ENCODE data around the gene INSC.
A peak's percentile ranks its signal among the peaks of the same experiment; 100 is the strongest.

Gene INSC

DNA sequence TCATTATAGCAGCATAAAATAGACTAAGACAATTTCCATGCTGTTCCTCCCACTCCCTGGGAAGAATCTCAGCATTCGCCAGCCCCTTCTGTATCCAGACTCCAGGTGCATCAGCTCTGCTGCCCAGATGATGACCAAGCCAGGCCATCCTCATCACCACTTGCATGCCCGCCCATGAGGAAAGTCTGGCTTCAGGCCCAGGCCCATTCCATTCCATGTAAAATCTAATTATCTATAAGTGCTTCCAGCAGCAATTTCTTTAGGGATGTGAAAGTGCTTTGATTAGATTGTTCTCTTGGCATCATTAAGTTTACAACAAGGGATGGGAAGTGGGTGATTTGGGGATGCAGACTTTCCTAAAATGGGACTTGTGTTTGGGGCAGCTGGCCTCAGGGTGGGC is 100.3 kb downstream of the INSC start:
- H3K4me3 ChIP-seq (replicated peaks; ENCODE audit: low read depth, low read length): no peak overlapping the region
- no peak for TF ChIP-seq CTCF (IDR thresholded peaks at IDR 0.05; ENCODE audit: low read length, missing control alignments)
- no peak for DNase-seq (ENCODE audit: low read depth)

DNA sequence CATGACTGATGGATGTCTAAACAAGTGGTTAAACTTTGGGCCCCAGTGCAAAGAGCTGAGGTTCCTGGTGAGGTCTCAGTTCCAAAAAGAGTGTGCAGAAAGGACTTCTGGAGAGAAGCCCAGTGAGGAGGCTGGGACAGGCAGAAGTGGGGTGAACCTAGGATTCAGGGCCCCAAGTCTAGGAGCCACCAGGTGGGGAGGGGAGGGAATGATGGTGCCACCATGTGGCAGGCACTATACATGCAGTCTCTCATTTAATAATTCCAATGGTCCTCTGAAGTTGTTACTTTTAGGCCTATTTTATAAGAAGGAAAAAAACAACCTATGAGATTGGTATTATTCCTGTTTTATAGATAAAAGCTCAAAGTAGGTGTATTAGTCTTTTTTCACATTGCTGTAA is 102.0 kb downstream of the INSC start:
- no peak overlapping the region for H3K4me3 ChIP-seq (replicated peaks; ENCODE audit: low read depth, low read length)
- DNase-seq (ENCODE audit: low read depth): no peak
- peak; percentile 44 for TF ChIP-seq CTCF (IDR thresholded peaks at IDR 0.05; ENCODE audit: low read length, missing control alignments)

DNA sequence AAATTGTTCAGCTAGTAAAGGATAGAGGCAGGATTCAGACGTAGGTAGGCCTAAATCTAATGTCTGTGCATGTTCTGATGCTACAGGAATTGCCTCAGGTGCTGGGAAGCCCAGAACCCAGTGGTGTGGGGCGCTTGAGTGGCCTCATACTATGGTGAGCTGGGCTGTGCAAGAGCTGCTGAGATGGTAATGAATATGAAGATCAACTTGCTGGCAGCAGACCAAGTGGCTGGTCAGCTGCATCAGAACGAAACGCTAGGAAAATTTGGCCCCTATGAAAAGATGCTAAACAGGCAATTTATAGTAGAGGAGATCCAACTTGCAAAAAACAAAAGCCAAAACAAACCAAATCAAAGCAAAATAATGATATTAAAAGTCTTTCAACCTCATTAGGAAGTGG is 102.7 kb downstream of the INSC start:
- no peak for TF ChIP-seq CTCF (IDR thresholded peaks at IDR 0.05; ENCODE audit: low read length, missing control alignments)
- DNase-seq (ENCODE audit: low read depth): no peak

GRCh38 chr11:15222777-15223176 is 108.1 kb downstream of the INSC start:
- TF ChIP-seq CTCF (IDR thresholded peaks at IDR 0.05; ENCODE audit: low read length, missing control alignments): no peak
- DNase-seq (ENCODE audit: low read depth): no peak
- no peak overlapping the region for H3K4me3 ChIP-seq (replicated peaks; ENCODE audit: low read depth, low read length)

More for the DNA sequence above, 102.7 kb downstream of the INSC start:
- H3K4me3 ChIP-seq (replicated peaks; ENCODE audit: low read depth, low read length): no peak overlapping the region

GRCh38 chr11:15223318-15223717 is 108.6 kb downstream of the INSC start:
- TF ChIP-seq CTCF (IDR thresholded peaks at IDR 0.05; ENCODE audit: low read length, missing control alignments): no peak
- DNase-seq (ENCODE audit: low read depth): peak; percentile 8
- H3K4me3 ChIP-seq (replicated peaks; ENCODE audit: low read depth, low read length): no peak overlapping the region

DNA sequence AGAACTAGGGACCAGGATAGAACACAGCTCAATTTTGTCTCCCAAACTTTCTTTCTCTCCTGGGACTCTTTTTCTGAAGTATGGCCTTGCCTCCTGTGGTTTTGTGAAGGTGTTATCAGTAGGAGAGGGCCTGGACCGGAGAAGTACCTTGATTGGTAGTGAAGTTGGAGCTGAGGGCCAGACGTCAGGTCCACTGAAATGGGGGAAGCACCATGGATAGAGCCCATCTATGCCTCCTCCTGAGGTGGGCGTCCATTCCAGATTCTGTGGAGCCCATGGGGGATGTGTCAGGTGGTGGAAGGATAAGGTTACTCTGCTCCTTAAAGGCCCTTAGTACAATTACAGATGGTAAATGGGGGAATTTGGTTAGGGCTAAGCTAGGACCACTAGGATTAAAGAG is 109.7 kb downstream of the INSC start:
- no peak for TF ChIP-seq CTCF (IDR thresholded peaks at IDR 0.05; ENCODE audit: low read length, missing control alignments)
- no peak overlapping the region for H3K4me3 ChIP-seq (replicated peaks; ENCODE audit: low read depth, low read length)
- no peak for DNase-seq (ENCODE audit: low read depth)

- TF ChIP-seq CTCF (IDR thresholded peaks at IDR 0.05; ENCODE audit: low read length, missing control alignments): no peak
Measured at GRCh38 chr11:15227011-15227410, 112.3 kb downstream of the INSC start.

More at GRCh38 chr11:15227011-15227410, 112.3 kb downstream of the INSC start:
- no peak for DNase-seq (ENCODE audit: low read depth)
- no peak overlapping the region for H3K4me3 ChIP-seq (replicated peaks; ENCODE audit: low read depth, low read length)
